ENCODE results near the gene NFATC2.

- TF ChIP-seq CTCF (IDR thresholded peaks at IDR 0.05; ENCODE audit: low read depth, low read length, poor library complexity, severe bottlenecking) (no peak), EZH2phosphoT487 (IDR thresholded peaks at IDR 0.05; ENCODE audit: borderline replicate concordance, low read length) (no peak)
Observed at GRCh38 chr20:51560550-51561307, 18.2 kb upstream of the NFATC2 start.

All from DOHH2 (cell line).